Upper lobe of right lung (tissue), 1 donor: Measurements from ENCODE around the gene CCDC71. TPM values are rescaled to one million over a fixed set of nuclear protein-coding genes. Genes with fewer than 3 reads are reported as not detected.
A peak's percentile ranks its signal among the peaks of the same experiment; 100 is the strongest.

Source experiments
- ATAC-seq: fragments of 200-7000 bp; cut with Tn5 transposase; one replicate; pipeline ENCODE4 v1.9.1; 2020; ENCODE audit warnings: mild to moderate bottlenecking, moderate library complexity
- DNase-seq: peaks from one replicate; pipeline ENCODE4 v3.0.0-alpha.2; 2020
- H3K27ac ChIP-seq: fragments of 200-600 bp; one replicate; pipeline ENCODE4 v1.8.0; 2022
- H3K27me3 ChIP-seq: fragments of 200-600 bp; one replicate; pipeline ENCODE4 v1.8.0; 2022; ENCODE audit warnings: mild to moderate bottlenecking
- H3K36me3 ChIP-seq: fragments of 200-600 bp; one replicate; pipeline ENCODE4 v1.8.0; 2022
- H3K4me1 ChIP-seq: fragments of 200-600 bp; one replicate; pipeline ENCODE4 v1.8.0; 2022
- H3K4me3 ChIP-seq: fragments of 200-600 bp; one replicate; pipeline ENCODE4 v1.8.0; 2022; ENCODE audit warnings: mild to moderate bottlenecking
- H3K9me3 ChIP-seq: fragments of 200-600 bp; one replicate; pipeline ENCODE4 v1.8.0; 2022
- CTCF ChIP-seq: fragments of 200-600 bp; IDR thresholded peaks from one replicate; pipeline ENCODE4 v1.8.0; 2022; ENCODE audit warnings: antibody characterized with exemption
- intact Hi-C: fragments of 100-400 bp; cut with DNase I; formaldehyde crosslinking; loops from one replicate; pipeline ENCODE4 v1.11.0; 2022
- long read RNA-seq: library from polyadenylated mRNA; unstranded; transcript quantifications from one replicate; pipeline ENCODE4 v2.0.0, GENCODE V29; 2021
- total RNA-seq: library from RNA; stranded (reverse); fragmentation: NEBNext Ultra II Directional; extraction: Animal tissue kit (Norgen Biotek cat#: 25700); gene quantifications from one replicate; pipeline ENCODE4 v1.2.1, GENCODE V29; 2021
- donor health status: DM: no; HTN: yes; CAD: no; lungs with severe emphysema.

CCDC71 gene
- 22.1 TPM for total RNA-seq
- long read RNA-seq, partial matches to known transcripts: 1 of 2 reads
- long read RNA-seq, other reads (novel, unspliced or antisense): 1 of 2 reads

GRCh38 chr3:49165771-49166751 is at the start of gene CCDC71:
Gene CCDC71 (minus strand): TSS chr3:49166331. CDS start chr3:49164208, 2,123 bp downstream.
- no peaks in the 10 kb centered on the region for H3K9me3 ChIP-seq
- TF ChIP-seq CTCF: no peak
- peaks cover 29% of the 10 kb centered on the region for H3K4me1 ChIP-seq
- peak within 1 kb of the TSS; percentile 92 for H3K4me3 ChIP-seq
- peak within 1 kb of the TSS; percentile 86 for H3K27ac ChIP-seq
- ATAC-seq (peak; percentile 85), DNase-seq (peak; percentile 91)
- intact Hi-C loops: loop anchor here (5.0 kb wide), 1 partner anchor 281 kb away; no protein-coding TSS in a partner anchor
- no peaks in the 10 kb centered on the region for H3K27me3 ChIP-seq
- H3K36me3 ChIP-seq: peaks cover 13% of the 10 kb centered on the region

- TF ChIP-seq CTCF: no peak
- DNase-seq (no peak), ATAC-seq (no peak)
- peaks cover 9% of the 10 kb centered on the region for H3K4me1 ChIP-seq
- H3K27ac ChIP-seq: no peak overlapping the region
- H3K4me3 ChIP-seq: no peak overlapping the region
- no peaks in the 10 kb centered on the region for H3K36me3 ChIP-seq
- intact Hi-C loops: no loop called here
- H3K9me3 ChIP-seq: no peaks in the 10 kb centered on the region
- no peaks in the 10 kb centered on the region for H3K27me3 ChIP-seq
Measured at GRCh38 chr3:49213998-49214397, 47.9 kb upstream of the CCDC71 start.

GRCh38 chr3:49213541-49213943 is 47.4 kb upstream of the CCDC71 start:
- ATAC-seq (no peak), DNase-seq (no peak)
- Histone ChIP-seq H3K9me3 (no peaks in the 10 kb centered on the region), H3K27me3 (no peaks in the 10 kb centered on the region), H3K36me3 (no peaks in the 10 kb centered on the region), H3K27ac (no peak overlapping the region), H3K4me3 (no peak overlapping the region), H3K4me1 (peaks cover 9% of the 10 kb centered on the region)
- no peak for TF ChIP-seq CTCF
- intact Hi-C loops: no loop called here

- Histone ChIP-seq H3K27ac (no peak overlapping the region), H3K4me3 (peak overlapping the region; percentile 39), H3K9me3 (no peaks in the 10 kb centered on the region), H3K36me3 (no peaks in the 10 kb centered on the region), H3K4me1 (no peaks in the 10 kb centered on the region), H3K27me3 (peaks cover 8% of the 10 kb centered on the region)
- ATAC-seq: no peak
- TF ChIP-seq CTCF: no peak
- intact Hi-C loops: no loop called here
- peak; percentile 44 for DNase-seq
Measured at GRCh38 chr3:49199900-49200281, 33.8 kb upstream of the CCDC71 start.

GRCh38 chr3:49199239-49199899 is 33.2 kb upstream of the CCDC71 start:
- Histone ChIP-seq H3K9me3 (no peaks in the 10 kb centered on the region), H3K4me1 (no peaks in the 10 kb centered on the region), H3K27ac (no peak overlapping the region), H3K27me3 (peaks cover 8% of the 10 kb centered on the region), H3K36me3 (no peaks in the 10 kb centered on the region), H3K4me3 (peak overlapping the region; percentile 39)
- TF ChIP-seq CTCF: no peak
- intact Hi-C loops: no loop called here
- ATAC-seq (peak; percentile 88), DNase-seq (peak; percentile 83)
